HT1080 (cell line): ENCODE measurements around the gene ANKZF1. TPM values are rescaled to one million over a fixed set of nuclear protein-coding genes. Genes with fewer than 3 reads are reported as not detected.
A peak's percentile ranks its signal among the peaks of the same experiment; 100 is the strongest.
"Not testable (repeated sequence)": the region's sequence is repeated elsewhere in the genome, so short reads cannot be mapped to it uniquely, and the experiment has no call there.

ENCODE experiments used
- DNase-seq: peaks from one replicate; pipeline ENCODE4 v3.0.0-alpha.2; 2015; ENCODE audit warnings: low read depth
- total RNA-seq: library from RNA; depleted of rRNA; stranded (reverse); fragments of >200 nt; shearing (Covaris generic); gene quantifications from 2 replicates; pipeline ENCODE4 v1.2.3, GENCODE V29; 2014

ANKZF1 gene
- total RNA-seq, 1 experiment from 2014 or later, result 27.0 TPM

- peak; percentile 85 for DNase-seq
Measured at GRCh38 chr2:219252900-219253752, 23.5 kb downstream of the ANKZF1 start, which contains the start of gene TUBA4B. TUBA4B (plus strand) TSS chr2:219253243; CDS start chr2:219253408, 165 bp downstream.

- DNase-seq, result peak; percentile 79
Measured at GRCh38 chr2:219253753-219254589, 24.4 kb downstream of the ANKZF1 start, which contains the start of gene TUBA4A. TUBA4A (minus strand) TSS chr2:219253918; CDS start chr2:219253858, 60 bp downstream.

GRCh38 chr2:219254590-219255201 lies 25.1 kb downstream of the ANKZF1 start:
- DNase-seq, result no peak

GRCh38 chr2:219258942-219259341 lies 29.3 kb downstream of the ANKZF1 start:
- not testable (repeated sequence) for DNase-seq

- no peak for DNase-seq
Measured at GRCh38 chr2:219261024-219261855, 31.6 kb downstream of the ANKZF1 start.

- DNase-seq, result no peak
Measured at GRCh38 chr2:219266232-219266631, 36.6 kb downstream of the ANKZF1 start.

GRCh38 chr2:219266886-219267285 lies 37.3 kb downstream of the ANKZF1 start:
- no peak for DNase-seq

GRCh38 chr2:219268294-219268693 lies 38.7 kb downstream of the ANKZF1 start:
- DNase-seq, result no peak

GRCh38 chr2:219269362-219270054 lies 39.9 kb downstream of the ANKZF1 start:
- DNase-seq, result no peak

- DNase-seq, result no peak
Measured at GRCh38 chr2:219270055-219270372, 40.4 kb downstream of the ANKZF1 start.

- DNase-seq, result no peak
Measured at GRCh38 chr2:219271021-219271420, 41.4 kb downstream of the ANKZF1 start.

- no peak for DNase-seq
Measured at GRCh38 chr2:219272356-219272755, 42.8 kb downstream of the ANKZF1 start.

- DNase-seq, result peak; percentile 54
Measured at GRCh38 chr2:219272995-219273394, 43.4 kb downstream of the ANKZF1 start.

GRCh38 chr2:219273937-219274336 lies 44.3 kb downstream of the ANKZF1 start:
- peak; percentile 82 for DNase-seq

GRCh38 chr2:219274361-219274921 lies 44.8 kb downstream of the ANKZF1 start:
- peak; percentile 81 for DNase-seq

GRCh38 chr2:219277703-219278654 lies 48.4 kb downstream of the ANKZF1 start:
- peak; percentile 73 for DNase-seq

- no peak for DNase-seq
Measured at GRCh38 chr2:219278655-219279150, 49.1 kb downstream of the ANKZF1 start.

- DNase-seq, result peak; percentile 99
Measured at GRCh38 chr2:219279151-219279915, 49.7 kb downstream of the ANKZF1 start, which contains the start of gene DNAJB2. DNAJB2 (plus strand) TSS chr2:219279366; CDS start chr2:219279834, 468 bp downstream.
